Large intestine (tissue), 3 donors: Measurements from ENCODE around the gene IQCE. TPM values are rescaled to one million over a fixed set of nuclear protein-coding genes. Genes with fewer than 3 reads are reported as not detected.

Experiments used
- DNase-seq, 2 donors: peaks; one replicate each; pipeline versions ENCODE4 v3.0.0 to v3.0.0-alpha.2; 2013
- H3K27ac ChIP-seq: one replicate; pipeline ENCODE4 v1.5.1; 2013; ENCODE audit warnings: low read length
- H3K27me3 ChIP-seq: 2 replicates; pipeline ENCODE4 v1.6.1; 2013; ENCODE audit warnings: low read length; ENCODE audit not compliant: control insufficient read depth, insufficient read depth
- H3K36me3 ChIP-seq: 2 replicates; pipeline ENCODE4 v1.6.1; 2013; ENCODE audit warnings: low read length; ENCODE audit not compliant: control insufficient read depth, insufficient read depth
- H3K4me1 ChIP-seq: one replicate; pipeline ENCODE4 v1.6.1; 2013; ENCODE audit warnings: low read length; ENCODE audit not compliant: control insufficient read depth, insufficient read depth
- H3K4me3 ChIP-seq: one replicate; pipeline ENCODE4 v1.5.1; 2013; ENCODE audit warnings: low read length
- H3K9me3 ChIP-seq: one replicate; pipeline ENCODE4 v1.6.1; 2013; ENCODE audit warnings: mild to moderate bottlenecking, low read depth, low read length, moderate library complexity; ENCODE audit not compliant: control insufficient read depth
- WGBS: methylation state at CpG from one replicate; pipeline ENCODE4 v1.1.5; 2013; ENCODE audit warnings: low lambda C conversion rate; ENCODE audit not compliant: insufficient coverage; 5-methylcytosine and 5-hydroxymethylcytosine counted together
- polyA plus RNA-seq: library from polyadenylated mRNA; unstranded; fragments of 120-200 nt; gene quantifications from one replicate; pipeline ENCODE4 v1.2.1, GENCODE V29; 2013

Gene IQCE
- polyA plus RNA-seq, 1 donor, result 15.3 TPM

DNA sequence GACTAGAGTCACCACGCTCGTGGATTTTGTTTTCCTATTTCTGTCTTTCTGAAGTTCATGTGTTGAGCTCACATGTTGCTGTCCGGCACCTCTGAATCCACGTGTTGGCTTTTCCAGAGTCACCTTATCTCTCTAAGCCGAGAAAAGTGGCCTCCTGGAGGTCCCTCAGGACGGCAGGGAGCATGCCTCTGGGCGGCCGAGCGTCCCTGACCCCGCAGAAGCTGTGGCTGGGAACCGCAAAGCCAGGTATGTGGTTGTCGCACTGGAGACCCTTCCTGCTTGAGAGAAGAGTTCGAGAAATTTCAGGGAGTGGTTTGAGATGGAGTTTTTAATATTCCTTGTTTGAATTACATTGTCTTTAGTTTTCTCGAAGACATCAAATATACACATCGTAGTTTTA lies 12.6 kb downstream of the IQCE start:
- Histone ChIP-seq H3K36me3 (peaks cover 33% of the 10 kb centered on the region), H3K4me1 (peaks cover 28% of the 10 kb centered on the region), H3K4me3 (no peak overlapping the region), H3K9me3 (no peaks in the 10 kb centered on the region), H3K27ac (no peak overlapping the region), H3K27me3 (no peaks in the 10 kb centered on the region)
- peak in 1 of 2 donors; percentile 37 for DNase-seq
- 82% methylated on average over 3 of the region's 15 CpGs for WGBS

GRCh38 chr7:2572101-2572842 lies 13.5 kb downstream of the IQCE start:
- Histone ChIP-seq H3K27ac (peak overlapping the region; percentile 17), H3K36me3 (peaks cover 37% of the 10 kb centered on the region), H3K4me3 (no peak overlapping the region), H3K9me3 (no peaks in the 10 kb centered on the region), H3K27me3 (no peaks in the 10 kb centered on the region), H3K4me1 (peaks cover 25% of the 10 kb centered on the region)
- DNase-seq, result peak; percentile 62 to 83
- WGBS, result 50% methylated on average over 1 of the region's 22 CpGs

- Histone ChIP-seq H3K9me3 (no peaks in the 10 kb centered on the region), H3K27me3 (no peaks in the 10 kb centered on the region), H3K4me3 (no peak overlapping the region), H3K36me3 (peaks cover 42% of the 10 kb centered on the region), H3K4me1 (peaks cover 24% of the 10 kb centered on the region), H3K27ac (no peak overlapping the region)
- no peak for DNase-seq
- WGBS, result no CpG with 5 or more reads among the region's 9 CpGs
Observed at GRCh38 chr7:2573761-2574160, 15.0 kb downstream of the IQCE start.

GRCh38 chr7:2575046-2575732 lies 16.4 kb downstream of the IQCE start:
- peaks cover 43% of the 10 kb centered on the region for H3K36me3 ChIP-seq
- H3K4me1 ChIP-seq, result peaks cover 24% of the 10 kb centered on the region
- no peaks in the 10 kb centered on the region for H3K9me3 ChIP-seq
- WGBS, result no CpG with 5 or more reads among the region's 21 CpGs
- no peak for DNase-seq
- no peaks in the 10 kb centered on the region for H3K27me3 ChIP-seq
- no peak overlapping the region for H3K4me3 ChIP-seq
- H3K27ac ChIP-seq, result no peak overlapping the region

- peaks cover 42% of the 10 kb centered on the region for H3K36me3 ChIP-seq
- 80% methylated on average over 1 of the region's 21 CpGs for WGBS
- no peak overlapping the region for H3K4me3 ChIP-seq
- no peaks in the 10 kb centered on the region for H3K27me3 ChIP-seq
- H3K4me1 ChIP-seq, result peaks cover 24% of the 10 kb centered on the region
- DNase-seq, result no peak
- no peaks in the 10 kb centered on the region for H3K9me3 ChIP-seq
- H3K27ac ChIP-seq, result no peak overlapping the region
Observed at GRCh38 chr7:2575733-2576340, 17.1 kb downstream of the IQCE start.

GRCh38 chr7:2576742-2577491 lies 18.1 kb downstream of the IQCE start:
- Histone ChIP-seq H3K4me3 (no peak overlapping the region), H3K27me3 (no peaks in the 10 kb centered on the region), H3K9me3 (no peaks in the 10 kb centered on the region), H3K36me3 (peaks cover 42% of the 10 kb centered on the region), H3K27ac (no peak overlapping the region), H3K4me1 (peaks cover 17% of the 10 kb centered on the region)
- 100% methylated on average over 2 of the region's 56 CpGs for WGBS
- DNase-seq, result no peak

- Histone ChIP-seq H3K9me3 (no peaks in the 10 kb centered on the region), H3K27me3 (no peaks in the 10 kb centered on the region), H3K4me1 (peaks cover 7% of the 10 kb centered on the region), H3K4me3 (no peak overlapping the region), H3K36me3 (peaks cover 42% of the 10 kb centered on the region), H3K27ac (no peak overlapping the region)
- WGBS, result 100% methylated on average over 7 of the region's 73 CpGs
- DNase-seq, result no peak
Observed at GRCh38 chr7:2577914-2578680, 19.3 kb downstream of the IQCE start.

GRCh38 chr7:2580636-2581035 lies 21.9 kb downstream of the IQCE start:
- Histone ChIP-seq H3K36me3 (peaks cover 33% of the 10 kb centered on the region), H3K4me1 (no peaks in the 10 kb centered on the region), H3K9me3 (no peaks in the 10 kb centered on the region), H3K4me3 (no peak overlapping the region), H3K27me3 (no peaks in the 10 kb centered on the region), H3K27ac (no peak overlapping the region)
- no peak for DNase-seq
- 100% methylated on average over 1 of the region's 11 CpGs for WGBS

GRCh38 chr7:2582006-2582735 lies 23.4 kb downstream of the IQCE start:
- no peak overlapping the region for H3K27ac ChIP-seq
- H3K9me3 ChIP-seq, result no peaks in the 10 kb centered on the region
- H3K27me3 ChIP-seq, result no peaks in the 10 kb centered on the region
- 92% methylated on average over 5 of the region's 24 CpGs for WGBS
- DNase-seq, result no peak
- H3K4me3 ChIP-seq, result no peak overlapping the region
- H3K36me3 ChIP-seq, result peaks cover 37% of the 10 kb centered on the region
- H3K4me1 ChIP-seq, result no peaks in the 10 kb centered on the region
